Astrocyte (in vitro differentiated cells and primary cell): ENCODE data around the gene TENM4. TPM values are rescaled to one million over a fixed set of nuclear protein-coding genes. Genes with fewer than 3 reads are reported as not detected.

Experiments used
- DNase-seq: peaks from one replicate; pipeline ENCODE4 v3.0.0-alpha.2; 2010; ENCODE audit warnings: low read depth
- FAIRE-seq: peaks from 2 replicates; lab custom pipeline; 2011; peaks lifted over from hg19 to GRCh38; lab: Jason Lieb, UNC
- H2AFZ ChIP-seq: 2 replicates; pipeline ENCODE4 v1.6.0; 2012; ENCODE audit warnings: low read depth, low read length, inconsistent platforms
- H3K27ac ChIP-seq: 2 replicates; pipeline ENCODE4 v1.5.1; 2011; ENCODE audit warnings: low read depth, low read length, inconsistent platforms
- H3K27me3 ChIP-seq: 2 replicates; pipeline ENCODE4 v1.6.0; 2011; ENCODE audit warnings: low read length, inconsistent platforms; ENCODE audit not compliant: insufficient read depth
- H3K36me3 ChIP-seq: 2 replicates; pipeline ENCODE4 v1.5.1; 2011; ENCODE audit warnings: low read length, inconsistent platforms; ENCODE audit not compliant: insufficient read depth
- H3K4me1 ChIP-seq: 2 replicates; pipeline ENCODE4 v1.5.1; 2011; ENCODE audit warnings: low read length, inconsistent platforms; ENCODE audit not compliant: insufficient read depth
- H3K4me2 ChIP-seq: 2 replicates; pipeline ENCODE4 v1.6.0; 2012; ENCODE audit warnings: low read length, inconsistent platforms
- H3K4me3 ChIP-seq: 2 replicates; pipeline ENCODE4 v1.5.1; 2011; ENCODE audit warnings: low read depth, mild to moderate bottlenecking, low read length, inconsistent platforms; ENCODE audit not compliant: insufficient read depth
- H3K79me2 ChIP-seq: 2 replicates; pipeline ENCODE4 v1.6.0; 2012; ENCODE audit warnings: mild to moderate bottlenecking, low read length, inconsistent platforms; ENCODE audit not compliant: insufficient read depth
- H3K9ac ChIP-seq: 2 replicates; pipeline ENCODE4 v1.6.0; 2012; ENCODE audit warnings: mild to moderate bottlenecking, low read length, inconsistent platforms
- H3K9me3 ChIP-seq: 2 replicates; pipeline ENCODE4 v1.5.1; 2012; ENCODE audit warnings: low read depth, mild to moderate bottlenecking, low read length, inconsistent platforms; ENCODE audit not compliant: insufficient read depth
- H4K20me1 ChIP-seq: 2 replicates; pipeline ENCODE4 v1.6.0; 2012; ENCODE audit warnings: low read length, inconsistent platforms; ENCODE audit not compliant: insufficient read depth
- H3K27ac Mint-ChIP-seq: one replicate; pipeline ENCODE4 v1.8.0; 2021; ENCODE audit warnings: mild to moderate bottlenecking, mixed read lengths; ENCODE audit not compliant: unreplicated experiment
- H3K27me3 Mint-ChIP-seq: one replicate; pipeline ENCODE4 v1.8.0; 2021; ENCODE audit warnings: low read depth, mixed read lengths; ENCODE audit not compliant: unreplicated experiment
- H3K36me3 Mint-ChIP-seq: one replicate; pipeline ENCODE4 v1.8.0; 2021; ENCODE audit warnings: low read depth, mixed read lengths; ENCODE audit not compliant: unreplicated experiment
- H3K4me1 Mint-ChIP-seq: one replicate; pipeline ENCODE4 v1.8.0; 2021; ENCODE audit warnings: low read depth, mixed read lengths; ENCODE audit not compliant: unreplicated experiment
- H3K4me3 Mint-ChIP-seq: one replicate; pipeline ENCODE4 v1.8.0; 2021; ENCODE audit warnings: mild to moderate bottlenecking, moderate library complexity, mixed read lengths; ENCODE audit not compliant: unreplicated experiment
- H3K9me3 Mint-ChIP-seq: one replicate; pipeline ENCODE4 v1.8.0; 2021; ENCODE audit warnings: mild to moderate bottlenecking, mixed read lengths; ENCODE audit not compliant: unreplicated experiment
- EZH2 ChIP-seq: IDR thresholded peaks from 2 replicates; pipeline ENCODE4 v1.6.1; 2012; ENCODE audit warnings: mild to moderate bottlenecking, low read length, inconsistent platforms; ENCODE audit not compliant: insufficient read depth
- total RNA-seq: library from RNA; stranded (reverse); gene quantifications from 2 replicates; pipeline ENCODE4 v1.2.1, GENCODE V29; 2021
- TF ChIP-seq, protein P1 (sequence below): IDR thresholded peaks from 2 replicates; pipeline ENCODE4 v1.5.1; 2011; ENCODE audit warnings: low read depth, mild to moderate bottlenecking, inconsistent platforms, low read length, moderate library complexity; ENCODE audit not compliant: insufficient read depth

Gene TENM4
- total RNA-seq, 1 donor from 2014 or later: 7.5 TPM

DNA sequence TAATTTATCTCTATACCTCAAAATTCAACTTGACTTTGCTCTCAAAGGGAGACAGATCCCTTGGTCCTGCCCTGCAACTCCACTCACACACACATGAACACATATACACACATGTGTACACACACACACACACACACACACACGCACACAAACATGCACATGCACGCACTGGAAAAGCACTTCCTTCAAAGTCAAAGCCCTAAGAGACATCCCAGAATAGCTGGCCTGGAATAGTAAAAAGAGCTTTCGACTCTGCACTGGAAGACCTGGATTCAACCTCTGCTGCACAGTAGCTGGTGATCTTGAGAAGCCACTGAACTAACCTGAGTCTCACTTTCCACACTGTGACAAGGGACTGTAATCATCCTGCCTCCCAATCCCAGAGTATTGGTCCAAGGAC is 26.8 kb downstream of the TENM4 start:
- Histone ChIP-seq H3K36me3 (no peaks in the 10 kb centered on the region), H2AFZ (no peak overlapping the region), H3K9me3 (no peaks in the 10 kb centered on the region), H3K27me3 (no peaks in the 10 kb centered on the region), H3K4me3 (peak overlapping the region; percentile 19), H3K27ac (peak overlapping the region; percentile 91), H3K79me2 (peaks cover 53% of the 10 kb centered on the region), H3K4me1 (peaks cover 49% of the 10 kb centered on the region), H4K20me1 (no peaks in the 10 kb centered on the region), H3K4me2 (peak overlapping the region; percentile 80), H3K9ac (peak overlapping the region; percentile 67)
- no peak for FAIRE-seq
- peaks cover 44% of the 10 kb centered on the region for H3K4me1 Mint-ChIP-seq
- peak overlapping the region; percentile 50 for H3K27ac Mint-ChIP-seq
- no peak for DNase-seq
- TF ChIP-seq, protein P1, sequence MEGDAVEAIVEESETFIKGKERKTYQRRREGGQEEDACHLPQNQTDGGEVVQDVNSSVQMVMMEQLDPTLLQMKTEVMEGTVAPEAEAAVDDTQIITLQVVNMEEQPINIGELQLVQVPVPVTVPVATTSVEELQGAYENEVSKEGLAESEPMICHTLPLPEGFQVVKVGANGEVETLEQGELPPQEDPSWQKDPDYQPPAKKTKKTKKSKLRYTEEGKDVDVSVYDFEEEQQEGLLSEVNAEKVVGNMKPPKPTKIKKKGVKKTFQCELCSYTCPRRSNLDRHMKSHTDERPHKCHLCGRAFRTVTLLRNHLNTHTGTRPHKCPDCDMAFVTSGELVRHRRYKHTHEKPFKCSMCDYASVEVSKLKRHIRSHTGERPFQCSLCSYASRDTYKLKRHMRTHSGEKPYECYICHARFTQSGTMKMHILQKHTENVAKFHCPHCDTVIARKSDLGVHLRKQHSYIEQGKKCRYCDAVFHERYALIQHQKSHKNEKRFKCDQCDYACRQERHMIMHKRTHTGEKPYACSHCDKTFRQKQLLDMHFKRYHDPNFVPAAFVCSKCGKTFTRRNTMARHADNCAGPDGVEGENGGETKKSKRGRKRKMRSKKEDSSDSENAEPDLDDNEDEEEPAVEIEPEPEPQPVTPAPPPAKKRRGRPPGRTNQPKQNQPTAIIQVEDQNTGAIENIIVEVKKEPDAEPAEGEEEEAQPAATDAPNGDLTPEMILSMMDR: no peak
- TF ChIP-seq EZH2: no peak
- no peaks in the 10 kb centered on the region for H3K9me3 Mint-ChIP-seq
- no peak overlapping the region for H3K4me3 Mint-ChIP-seq
- peaks cover 3% of the 10 kb centered on the region for H3K36me3 Mint-ChIP-seq
- no peaks in the 10 kb centered on the region for H3K27me3 Mint-ChIP-seq

DNA sequence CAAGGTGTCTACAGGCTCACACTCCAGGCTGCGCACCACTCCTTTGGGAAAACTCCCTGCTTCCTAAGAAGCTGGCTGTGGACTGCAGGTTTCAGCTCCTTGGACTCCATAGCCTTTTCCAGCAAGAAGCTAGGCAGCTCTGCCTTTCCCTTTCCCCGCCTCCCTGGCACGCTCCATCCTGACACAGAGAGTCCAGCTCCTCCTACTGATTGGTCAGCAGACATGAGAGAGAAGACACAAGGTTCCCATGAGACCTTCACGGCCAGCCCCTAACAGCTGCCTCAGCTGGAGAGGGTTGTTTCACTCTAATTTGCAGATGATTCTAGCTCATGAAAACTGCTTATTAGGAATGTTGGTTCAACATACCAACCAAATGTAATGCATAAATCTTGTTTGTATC is 27.6 kb downstream of the TENM4 start:
- H3K4me1 ChIP-seq: peaks cover 43% of the 10 kb centered on the region
- H3K4me2 ChIP-seq: peak overlapping the region; percentile 40
- Mint-ChIP-seq H3K4me3 (no peak overlapping the region), H3K4me1 (peaks cover 40% of the 10 kb centered on the region), H3K9me3 (no peaks in the 10 kb centered on the region), H3K36me3 (peaks cover 3% of the 10 kb centered on the region), H3K27ac (no peak overlapping the region), H3K27me3 (no peaks in the 10 kb centered on the region)
- TF ChIP-seq EZH2: no peak
- TF ChIP-seq, protein P1: no peak
- peak overlapping the region; percentile 2 for H2AFZ ChIP-seq
- no peaks in the 10 kb centered on the region for H3K9me3 ChIP-seq
- DNase-seq: peak; percentile 89
- no peaks in the 10 kb centered on the region for H3K36me3 ChIP-seq
- peaks cover 47% of the 10 kb centered on the region for H3K79me2 ChIP-seq
- H3K27ac ChIP-seq: peak overlapping the region; percentile 91
- peak overlapping the region; percentile 26 for H3K9ac ChIP-seq
- H3K27me3 ChIP-seq: no peaks in the 10 kb centered on the region
- H4K20me1 ChIP-seq: no peaks in the 10 kb centered on the region
- no peak overlapping the region for H3K4me3 ChIP-seq
- peak; percentile 93 for FAIRE-seq

DNA sequence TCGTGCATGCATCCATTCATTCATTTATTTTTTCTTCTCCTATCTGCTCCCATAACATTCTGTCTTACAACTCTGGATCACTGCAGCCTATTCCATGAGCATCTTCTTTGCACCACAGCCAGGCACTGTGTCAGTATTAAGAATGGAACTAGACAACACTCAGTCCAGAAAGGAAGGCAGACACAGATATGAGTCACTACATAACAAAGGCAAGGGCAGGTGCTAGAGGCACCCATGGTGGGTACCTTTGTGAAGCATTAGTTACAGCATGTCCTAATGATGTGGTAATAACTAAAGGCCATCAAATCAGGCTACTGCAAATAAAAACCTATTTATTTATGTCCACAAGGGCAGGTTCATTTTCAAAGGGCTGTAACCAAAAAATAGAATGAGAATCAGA is 28.1 kb downstream of the TENM4 start:
- FAIRE-seq: peak; percentile 23
- H3K4me3 Mint-ChIP-seq: no peak overlapping the region
- Histone ChIP-seq H3K4me2 (peak overlapping the region; percentile 40), H3K27me3 (no peaks in the 10 kb centered on the region), H3K27ac (peak overlapping the region; percentile 91), H4K20me1 (no peaks in the 10 kb centered on the region), H3K9ac (peak overlapping the region; percentile 26), H3K79me2 (peaks cover 42% of the 10 kb centered on the region), H3K9me3 (no peaks in the 10 kb centered on the region), H3K4me1 (peaks cover 43% of the 10 kb centered on the region), H2AFZ (no peak overlapping the region), H3K36me3 (no peaks in the 10 kb centered on the region), H3K4me3 (no peak overlapping the region)
- peaks cover 39% of the 10 kb centered on the region for H3K4me1 Mint-ChIP-seq
- DNase-seq: peak; percentile 26
- no peaks in the 10 kb centered on the region for H3K27me3 Mint-ChIP-seq
- H3K9me3 Mint-ChIP-seq: no peaks in the 10 kb centered on the region
- no peak overlapping the region for H3K27ac Mint-ChIP-seq
- peaks cover 3% of the 10 kb centered on the region for H3K36me3 Mint-ChIP-seq
- TF ChIP-seq, protein P1: no peak
- no peak for TF ChIP-seq EZH2
